ENCODE data around the gene PCNT.

- TF ChIP-seq CTCF (IDR thresholded peaks at IDR 0.05; ENCODE audit: insufficient read depth, low read length), result no peak
- no peak for TF ChIP-seq REST (IDR thresholded peaks at IDR 0.05; ENCODE audit: insufficient replicate concordance, low read depth)
Observed at GRCh38 chr21:46362946-46363345, 39.0 kb downstream of the PCNT start.
